ENCODE data around the gene TDRD6.

The TDRD6 gene

DNA sequence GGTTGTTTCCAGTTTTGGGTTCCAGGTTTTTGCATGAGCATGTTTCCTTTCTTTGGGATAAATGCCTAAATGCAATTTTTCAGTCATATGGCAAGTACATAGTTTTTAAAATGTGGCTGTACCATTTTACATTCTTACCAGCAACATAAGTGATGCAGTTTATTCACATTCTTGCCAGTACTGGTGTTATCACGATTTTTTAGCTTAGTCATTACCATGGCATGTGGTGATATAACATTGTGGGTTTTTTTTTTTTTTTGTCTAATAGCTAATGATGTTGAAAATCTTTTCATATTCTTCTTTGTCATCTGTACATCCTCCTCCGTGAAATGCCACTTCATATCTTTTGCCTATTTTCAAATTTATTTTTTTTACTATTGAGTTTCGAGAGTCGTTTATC is 2.9 kb upstream of the TDRD6 start:
- WGBS, 2 experiments (ENCODE audit: insufficient coverage in 2 of 2) = 94% methylated on average over 2 of the region's 4 CpGs; no CpG with 5 or more reads in 1 of the 2 experiments
- H3K4me1 ChIP-seq (ENCODE audit: control insufficient read depth, insufficient read depth, low read length, poor library complexity, severe bottlenecking) = no peaks in the 10 kb centered on the region
- H3K27ac ChIP-seq (ENCODE audit: low read depth, low read length, severe bottlenecking) = no peak overlapping the region
- H3K9me3 ChIP-seq (ENCODE audit: control insufficient read depth, low read length) = no peaks in the 10 kb centered on the region
- H3K4me3 ChIP-seq (ENCODE audit: extremely low read depth, insufficient read depth, low read length, poor library complexity, severe bottlenecking) = no peak overlapping the region
- no peaks in the 10 kb centered on the region for H3K36me3 ChIP-seq (ENCODE audit: control insufficient read depth, insufficient read depth, low read length)

DNA sequence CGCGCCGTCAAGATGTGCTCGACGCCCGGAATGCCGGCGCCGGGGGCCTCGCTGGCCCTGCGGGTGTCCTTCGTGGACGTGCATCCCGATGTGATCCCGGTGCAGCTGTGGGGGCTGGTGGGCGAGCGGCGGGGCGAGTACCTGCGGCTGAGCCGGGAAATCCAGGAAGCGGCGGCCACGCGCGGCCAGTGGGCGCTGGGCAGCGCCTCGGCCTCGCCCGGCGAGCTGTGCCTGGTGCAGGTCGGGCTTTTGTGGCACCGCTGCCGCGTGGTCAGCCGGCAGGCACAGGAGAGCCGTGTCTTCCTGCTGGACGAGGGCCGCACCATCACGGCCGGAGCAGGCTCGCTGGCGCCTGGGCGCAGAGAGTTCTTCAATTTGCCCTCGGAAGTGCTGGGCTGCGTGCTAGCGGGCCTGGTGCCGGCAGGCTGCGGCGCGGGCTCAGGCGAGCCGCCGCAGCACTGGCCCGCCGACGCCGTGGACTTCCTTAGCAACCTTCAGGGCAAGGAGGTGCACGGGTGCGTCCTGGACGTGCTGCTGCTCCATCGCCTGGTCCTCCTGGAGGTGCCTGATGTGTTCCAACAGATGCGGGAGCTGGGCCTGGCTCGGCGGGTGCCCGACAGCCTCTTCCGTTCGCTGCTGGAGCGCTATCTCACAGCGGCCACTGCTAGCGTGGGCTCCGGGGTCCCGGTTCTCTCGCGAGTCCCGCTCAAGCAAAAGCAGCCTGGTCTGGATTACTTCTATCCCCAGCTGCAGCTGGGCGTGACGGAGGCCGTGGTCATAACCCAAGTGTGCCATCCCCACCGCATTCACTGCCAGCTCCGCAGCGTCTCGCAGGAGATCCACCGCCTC is 656 bp downstream of the TDRD6 start:
- no peak overlapping the region for H3K4me3 ChIP-seq (ENCODE audit: extremely low read depth, insufficient read depth, low read length, poor library complexity, severe bottlenecking)
- H3K36me3 ChIP-seq (ENCODE audit: control insufficient read depth, insufficient read depth, low read length) = no peaks in the 10 kb centered on the region
- H3K4me1 ChIP-seq (ENCODE audit: control insufficient read depth, insufficient read depth, low read length, poor library complexity, severe bottlenecking) = no peaks in the 10 kb centered on the region
- H3K9me3 ChIP-seq (ENCODE audit: control insufficient read depth, low read length) = no peaks in the 10 kb centered on the region
- 94 to 97% methylated on average over 64 to 80 of the region's 85 CpGs for WGBS, 2 experiments (ENCODE audit: insufficient coverage in 2 of 2)
- H3K27ac ChIP-seq (ENCODE audit: low read depth, low read length, severe bottlenecking) = no peak overlapping the region

DNA sequence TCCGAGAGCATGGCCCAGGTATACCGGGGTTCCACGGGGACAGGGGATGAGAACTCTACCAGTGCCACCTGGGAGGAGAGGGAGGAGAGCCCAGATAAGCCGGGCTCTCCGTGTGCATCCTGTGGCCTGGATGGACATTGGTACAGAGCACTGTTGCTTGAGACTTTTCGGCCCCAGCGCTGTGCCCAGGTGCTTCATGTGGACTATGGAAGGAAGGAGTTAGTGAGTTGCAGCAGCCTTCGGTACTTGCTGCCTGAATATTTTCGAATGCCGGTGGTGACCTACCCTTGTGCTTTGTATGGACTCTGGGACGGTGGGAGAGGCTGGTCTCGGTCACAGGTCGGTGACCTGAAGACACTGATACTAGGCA is 1.3 kb downstream of the TDRD6 start:
- Histone ChIP-seq H3K4me1 (ENCODE audit: control insufficient read depth, insufficient read depth, low read length, poor library complexity, severe bottlenecking) (no peaks in the 10 kb centered on the region), H3K27ac (ENCODE audit: low read depth, low read length, severe bottlenecking) (no peak overlapping the region), H3K4me3 (ENCODE audit: extremely low read depth, insufficient read depth, low read length, poor library complexity, severe bottlenecking) (no peak overlapping the region), H3K9me3 (ENCODE audit: control insufficient read depth, low read length) (no peaks in the 10 kb centered on the region), H3K36me3 (ENCODE audit: control insufficient read depth, insufficient read depth, low read length) (no peaks in the 10 kb centered on the region)
- WGBS, 2 experiments (ENCODE audit: insufficient coverage in 2 of 2) = 90 to 93% methylated on average over 11 to 13 of the region's 13 CpGs

DNA sequence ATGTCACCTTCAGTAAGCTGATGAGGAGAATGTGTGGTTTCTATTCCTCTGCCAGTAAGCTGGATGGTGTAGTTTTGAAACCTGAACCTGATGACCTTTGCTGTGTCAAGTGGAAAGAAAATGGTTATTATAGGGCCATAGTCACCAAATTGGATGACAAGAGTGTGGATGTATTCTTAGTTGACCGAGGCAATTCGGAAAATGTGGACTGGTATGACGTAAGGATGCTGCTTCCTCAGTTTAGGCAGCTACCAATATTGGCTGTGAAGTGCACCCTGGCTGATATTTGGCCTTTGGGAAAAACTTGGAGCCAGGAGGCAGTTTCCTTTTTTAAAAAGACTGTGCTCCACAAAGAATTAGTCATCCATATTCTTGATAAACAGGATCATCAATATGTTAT is 2.0 kb downstream of the TDRD6 start:
- Histone ChIP-seq H3K27ac (ENCODE audit: low read depth, low read length, severe bottlenecking) (no peak overlapping the region), H3K4me3 (ENCODE audit: extremely low read depth, insufficient read depth, low read length, poor library complexity, severe bottlenecking) (no peak overlapping the region), H3K36me3 (ENCODE audit: control insufficient read depth, insufficient read depth, low read length) (no peaks in the 10 kb centered on the region), H3K4me1 (ENCODE audit: control insufficient read depth, insufficient read depth, low read length, poor library complexity, severe bottlenecking) (no peaks in the 10 kb centered on the region), H3K9me3 (ENCODE audit: control insufficient read depth, low read length) (no peaks in the 10 kb centered on the region)
- WGBS, 2 experiments (ENCODE audit: insufficient coverage in 2 of 2) = 82 to 93% methylated on average over 2 to 3 of the region's 3 CpGs

DNA sequence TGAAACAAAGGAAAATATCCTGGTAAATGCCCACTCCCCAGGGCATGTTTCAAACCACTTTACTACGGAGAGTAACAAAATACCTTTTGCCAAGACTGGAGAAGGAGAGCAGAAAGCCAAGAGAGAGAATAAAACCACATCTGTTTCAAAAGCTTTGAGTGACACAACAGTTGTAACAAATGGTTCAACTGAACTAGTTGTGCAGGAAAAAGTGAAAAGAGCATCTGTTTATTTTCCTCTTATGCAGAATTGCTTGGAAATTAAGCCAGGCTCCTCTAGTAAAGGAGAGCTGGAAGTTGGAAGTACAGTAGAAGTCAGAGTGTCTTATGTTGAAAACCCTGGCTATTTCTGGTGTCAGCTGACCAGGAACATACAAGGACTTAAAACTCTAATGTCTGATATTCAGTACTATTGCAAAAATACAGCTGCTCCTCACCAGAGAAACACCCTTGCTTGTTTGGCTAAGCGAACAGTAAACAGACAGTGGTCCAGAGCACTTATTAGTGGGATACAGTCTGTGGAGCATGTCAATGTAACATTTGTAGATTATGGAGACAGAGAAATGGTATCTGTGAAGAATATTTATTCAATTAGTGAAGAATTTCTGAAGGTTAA is 2.6 kb downstream of the TDRD6 start:
- Histone ChIP-seq H3K9me3 (ENCODE audit: control insufficient read depth, low read length) (no peaks in the 10 kb centered on the region), H3K4me3 (ENCODE audit: extremely low read depth, insufficient read depth, low read length, poor library complexity, severe bottlenecking) (no peak overlapping the region), H3K4me1 (ENCODE audit: control insufficient read depth, insufficient read depth, low read length, poor library complexity, severe bottlenecking) (no peaks in the 10 kb centered on the region), H3K27ac (ENCODE audit: low read depth, low read length, severe bottlenecking) (no peak overlapping the region), H3K36me3 (ENCODE audit: control insufficient read depth, insufficient read depth, low read length) (no peaks in the 10 kb centered on the region)
- WGBS, 2 experiments (ENCODE audit: insufficient coverage in 2 of 2) = 86% methylated on average over 1 of the region's 2 CpGs; no CpG with 5 or more reads in 1 of the 2 experiments

DNA sequence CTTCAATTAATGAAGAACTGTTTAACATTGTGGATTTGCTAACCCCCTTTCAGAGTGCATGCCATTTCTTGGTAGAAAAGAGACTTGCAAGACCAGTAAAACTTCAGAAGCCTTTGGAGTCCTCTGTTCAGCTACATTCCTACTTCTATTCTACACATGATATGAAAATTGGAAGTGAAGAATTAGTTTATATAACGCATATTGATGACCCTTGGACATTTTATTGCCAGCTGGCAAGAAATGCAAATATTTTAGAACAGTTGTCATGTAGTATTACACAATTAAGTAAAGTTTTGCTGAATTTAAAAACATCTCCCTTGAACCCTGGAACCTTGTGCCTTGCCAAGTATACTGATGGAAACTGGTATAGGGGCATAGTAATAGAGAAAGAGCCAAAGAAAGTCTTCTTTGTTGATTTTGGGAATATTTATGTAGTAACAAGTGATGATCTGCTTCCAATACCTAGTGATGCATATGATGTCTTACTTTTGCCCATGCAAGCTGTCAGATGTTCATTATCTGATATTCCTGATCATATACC is 3.3 kb downstream of the TDRD6 start:
- H3K27ac ChIP-seq (ENCODE audit: low read depth, low read length, severe bottlenecking) = no peak overlapping the region
- WGBS, 2 experiments (ENCODE audit: insufficient coverage in 2 of 2) = no CpG with 5 or more reads among the region's 1 CpG
- H3K36me3 ChIP-seq (ENCODE audit: control insufficient read depth, insufficient read depth, low read length) = no peaks in the 10 kb centered on the region
- H3K4me3 ChIP-seq (ENCODE audit: extremely low read depth, insufficient read depth, low read length, poor library complexity, severe bottlenecking) = no peak overlapping the region
- no peaks in the 10 kb centered on the region for H3K9me3 ChIP-seq (ENCODE audit: control insufficient read depth, low read length)
- H3K4me1 ChIP-seq (ENCODE audit: control insufficient read depth, insufficient read depth, low read length, poor library complexity, severe bottlenecking) = no peaks in the 10 kb centered on the region

DNA sequence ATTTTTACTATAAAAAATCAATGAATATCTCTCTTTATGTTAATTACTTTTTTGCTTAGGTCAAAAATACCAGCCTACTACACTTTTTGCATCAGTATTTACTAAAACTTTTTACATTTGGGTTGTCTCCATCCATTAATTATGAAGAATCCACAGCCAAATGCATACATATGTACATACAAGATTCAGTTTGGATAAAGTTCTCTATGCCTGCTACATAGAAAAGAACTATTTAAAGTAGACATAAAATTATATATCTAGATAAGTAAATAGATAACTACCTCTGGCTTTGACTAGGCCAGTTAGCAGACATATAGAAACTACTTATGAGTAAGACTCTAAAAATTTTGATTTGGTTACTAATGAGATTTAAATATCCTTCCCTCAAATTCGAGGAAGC is 12.3 kb downstream of the TDRD6 start:
- Histone ChIP-seq H3K27ac (ENCODE audit: low read depth, low read length, severe bottlenecking) (no peak overlapping the region), H3K4me1 (ENCODE audit: control insufficient read depth, insufficient read depth, low read length, poor library complexity, severe bottlenecking) (no peaks in the 10 kb centered on the region), H3K36me3 (ENCODE audit: control insufficient read depth, insufficient read depth, low read length) (no peaks in the 10 kb centered on the region), H3K4me3 (ENCODE audit: extremely low read depth, insufficient read depth, low read length, poor library complexity, severe bottlenecking) (no peak overlapping the region), H3K9me3 (ENCODE audit: control insufficient read depth, low read length) (no peaks in the 10 kb centered on the region)
- no CpG with 5 or more reads among the region's 1 CpG for WGBS, 2 experiments (ENCODE audit: insufficient coverage in 2 of 2)

DNA sequence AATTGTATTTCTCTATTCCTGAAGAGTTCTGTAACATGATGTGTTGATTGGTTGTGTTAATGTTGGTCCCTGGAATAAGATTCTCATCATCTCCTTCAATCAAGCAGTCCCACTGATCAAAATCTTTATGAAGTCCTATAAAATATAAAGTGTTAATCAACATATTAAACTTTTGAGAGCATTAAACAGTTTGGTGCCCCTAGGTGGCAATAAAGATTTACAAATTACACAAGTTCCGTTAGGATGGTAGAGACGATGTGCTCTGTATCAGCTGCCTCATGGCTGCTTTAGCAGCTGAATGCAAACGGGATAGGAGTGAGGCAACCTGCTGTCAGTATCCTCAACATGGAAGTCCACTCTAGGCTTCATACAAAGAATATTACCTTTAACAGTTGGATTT is 16.9 kb downstream of the TDRD6 start:
- H3K9me3 ChIP-seq (ENCODE audit: control insufficient read depth, low read length) = no peaks in the 10 kb centered on the region
- no peak overlapping the region for H3K4me3 ChIP-seq (ENCODE audit: extremely low read depth, insufficient read depth, low read length, poor library complexity, severe bottlenecking)
- 49% methylated on average over 3 of the region's 3 CpGs; no CpG with 5 or more reads in 1 of the 2 experiments for WGBS, 2 experiments (ENCODE audit: insufficient coverage in 2 of 2)
- no peaks in the 10 kb centered on the region for H3K36me3 ChIP-seq (ENCODE audit: control insufficient read depth, insufficient read depth, low read length)
- H3K27ac ChIP-seq (ENCODE audit: low read depth, low read length, severe bottlenecking) = no peak overlapping the region
- no peaks in the 10 kb centered on the region for H3K4me1 ChIP-seq (ENCODE audit: control insufficient read depth, insufficient read depth, low read length, poor library complexity, severe bottlenecking)

DNA sequence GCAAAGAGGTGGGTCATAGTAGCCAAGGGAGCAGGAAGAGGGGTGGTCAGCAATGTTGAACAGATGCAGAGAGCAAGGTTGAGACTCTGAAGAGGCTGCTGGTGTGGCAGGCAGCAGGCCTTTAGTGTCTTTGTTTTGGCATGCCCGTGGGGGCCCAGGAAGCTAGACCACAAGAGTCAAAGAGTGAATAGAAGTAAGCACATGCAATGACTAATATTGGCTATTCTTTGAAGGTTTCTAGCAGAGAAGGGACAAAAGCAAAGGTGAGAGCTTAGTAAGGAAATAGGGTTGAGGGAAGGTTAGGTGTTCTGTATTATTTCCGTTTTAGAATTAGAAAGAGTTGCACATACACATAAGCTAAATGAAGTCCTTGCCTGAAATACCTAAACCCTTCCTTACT is 18.8 kb downstream of the TDRD6 start:
- Histone ChIP-seq H3K36me3 (ENCODE audit: control insufficient read depth, insufficient read depth, low read length) (no peaks in the 10 kb centered on the region), H3K9me3 (ENCODE audit: control insufficient read depth, low read length) (no peaks in the 10 kb centered on the region), H3K27ac (ENCODE audit: low read depth, low read length, severe bottlenecking) (no peak overlapping the region), H3K4me1 (ENCODE audit: control insufficient read depth, insufficient read depth, low read length, poor library complexity, severe bottlenecking) (no peaks in the 10 kb centered on the region), H3K4me3 (ENCODE audit: extremely low read depth, insufficient read depth, low read length, poor library complexity, severe bottlenecking) (no peak overlapping the region)
- WGBS, 2 experiments (ENCODE audit: insufficient coverage in 2 of 2) = 78 to 80% methylated on average over 1 of the region's 2 CpGs

DNA sequence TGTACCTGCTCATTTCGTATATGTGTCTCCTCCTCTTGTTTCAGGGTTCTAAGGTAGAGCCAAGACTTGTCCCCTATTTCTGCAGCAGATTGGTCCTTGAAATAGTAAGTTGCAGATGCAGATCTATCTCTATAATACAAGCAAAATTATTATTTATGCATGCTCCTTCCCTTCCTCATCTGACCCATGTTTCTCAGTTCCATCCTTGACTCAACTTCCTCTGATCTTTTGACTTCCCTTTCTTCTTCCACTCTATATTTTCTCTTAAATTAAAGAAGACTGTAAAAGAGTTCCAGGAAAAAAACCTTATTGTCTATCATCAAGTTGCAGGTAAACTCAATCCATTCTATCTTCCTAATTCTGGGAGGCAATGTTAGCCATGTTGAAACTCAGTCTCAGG is 23.8 kb downstream of the TDRD6 start:
- no peaks in the 10 kb centered on the region for H3K9me3 ChIP-seq (ENCODE audit: control insufficient read depth, low read length)
- no peak overlapping the region for H3K4me3 ChIP-seq (ENCODE audit: extremely low read depth, insufficient read depth, low read length, poor library complexity, severe bottlenecking)
- H3K4me1 ChIP-seq (ENCODE audit: control insufficient read depth, insufficient read depth, low read length, poor library complexity, severe bottlenecking) = no peaks in the 10 kb centered on the region
- H3K27ac ChIP-seq (ENCODE audit: low read depth, low read length, severe bottlenecking) = no peak overlapping the region
- 88% methylated on average over 1 of the region's 1 CpG; no CpG with 5 or more reads in 1 of the 2 experiments for WGBS, 2 experiments (ENCODE audit: insufficient coverage in 2 of 2)
- H3K36me3 ChIP-seq (ENCODE audit: control insufficient read depth, insufficient read depth, low read length) = no peaks in the 10 kb centered on the region

DNA sequence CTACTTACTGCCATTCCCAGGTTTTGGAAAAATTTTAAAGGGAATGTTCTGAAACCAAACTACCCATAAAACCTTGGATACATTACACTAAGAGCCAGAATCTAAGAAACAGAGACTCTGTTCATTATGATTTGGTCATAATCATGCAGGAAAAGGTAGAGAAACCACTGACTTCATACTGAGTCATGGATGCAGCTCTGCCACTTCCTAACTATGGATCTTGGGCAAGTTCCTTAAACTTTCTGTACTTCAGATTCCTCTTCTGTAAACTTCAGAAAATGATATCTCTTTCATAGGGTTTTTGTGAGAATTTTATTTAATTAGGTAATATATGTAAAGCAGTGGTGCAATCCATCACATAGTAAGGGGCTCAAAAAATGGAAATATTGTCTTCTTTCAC is 27.5 kb downstream of the TDRD6 start:
- no peaks in the 10 kb centered on the region for H3K4me1 ChIP-seq (ENCODE audit: control insufficient read depth, insufficient read depth, low read length, poor library complexity, severe bottlenecking)

More for the DNA sequence above, 27.5 kb downstream of the TDRD6 start:
- Histone ChIP-seq H3K27ac (ENCODE audit: low read depth, low read length, severe bottlenecking) (no peak overlapping the region), H3K36me3 (ENCODE audit: control insufficient read depth, insufficient read depth, low read length) (no peaks in the 10 kb centered on the region), H3K9me3 (ENCODE audit: control insufficient read depth, low read length) (no peaks in the 10 kb centered on the region), H3K4me3 (ENCODE audit: extremely low read depth, insufficient read depth, low read length, poor library complexity, severe bottlenecking) (no peak overlapping the region)

Data from mesodermal cell (in vitro differentiated cells).